ENCODE data around the gene BACE1. TPM values are rescaled to one million over a fixed set of nuclear protein-coding genes. Genes with fewer than 3 reads are reported as not detected.
A peak's percentile ranks its signal among the peaks of the same experiment; 100 is the strongest.
"Not testable (repeated sequence)": the region's sequence is repeated elsewhere in the genome, so short reads cannot be mapped to it uniquely, and the experiment has no call there.

The BACE1 gene
- total RNA-seq, 1 donor: 31.5 TPM

- no peak for TF ChIP-seq CTCF (IDR thresholded peaks at IDR 0.05; ENCODE audit: insufficient read depth, low read depth, low read length)
- no peak overlapping the region for H3K4me3 ChIP-seq (ENCODE audit: low read depth, low read length)
- DNase-seq (ENCODE audit: low read depth): peak; percentile 91
These were observed 36.2 kb downstream of the BACE1 start for GRCh38 chr11:117279711-117280376.

- DNase-seq (ENCODE audit: low read depth): peak; percentile 29
- H3K4me3 ChIP-seq (ENCODE audit: low read depth, low read length): no peak overlapping the region
- TF ChIP-seq CTCF (IDR thresholded peaks at IDR 0.05; ENCODE audit: insufficient read depth, low read depth, low read length): no peak
These were observed 37.7 kb downstream of the BACE1 start for GRCh38 chr11:117278347-117278746.

- TF ChIP-seq CTCF (IDR thresholded peaks at IDR 0.05; ENCODE audit: insufficient read depth, low read depth, low read length): no peak
- H3K4me3 ChIP-seq (ENCODE audit: low read depth, low read length): no peak overlapping the region
These were observed 42.3 kb downstream of the BACE1 start for GRCh38 chr11:117273550-117274289.

GRCh38 chr11:117272175-117272574 is 43.9 kb downstream of the BACE1 start:
- not testable (repeated sequence) for H3K4me3 ChIP-seq (ENCODE audit: low read depth, low read length); DNase-seq (ENCODE audit: low read depth)

More at GRCh38 chr11:117273550-117274289, 42.3 kb downstream of the BACE1 start:
- peak; percentile 83 for DNase-seq (ENCODE audit: low read depth)

- H3K4me3 ChIP-seq (ENCODE audit: low read depth, low read length): no peak overlapping the region
- TF ChIP-seq CTCF (IDR thresholded peaks at IDR 0.05; ENCODE audit: insufficient read depth, low read depth, low read length): no peak
- no peak for DNase-seq (ENCODE audit: low read depth)
These were observed 44.8 kb downstream of the BACE1 start for GRCh38 chr11:117271208-117271607.

- DNase-seq (ENCODE audit: low read depth): no peak
- TF ChIP-seq CTCF (IDR thresholded peaks at IDR 0.05; ENCODE audit: insufficient read depth, low read depth, low read length): no peak
- H3K4me3 ChIP-seq (ENCODE audit: low read depth, low read length): no peak overlapping the region
These were observed 46.2 kb downstream of the BACE1 start for GRCh38 chr11:117269856-117270255.

GRCh38 chr11:117265745-117266144 is 50.3 kb downstream of the BACE1 start:
- H3K4me3 ChIP-seq (ENCODE audit: low read depth, low read length): no peak overlapping the region
- no peak for DNase-seq (ENCODE audit: low read depth)
- no peak for TF ChIP-seq CTCF (IDR thresholded peaks at IDR 0.05; ENCODE audit: insufficient read depth, low read depth, low read length)

GRCh38 chr11:117264624-117265323 is 51.3 kb downstream of the BACE1 start:
- not testable (repeated sequence) for DNase-seq (ENCODE audit: low read depth); H3K4me3 ChIP-seq (ENCODE audit: low read depth, low read length)
